ENCODE results near the gene SEMA3B. TPM values are rescaled to one million over a fixed set of nuclear protein-coding genes. Genes with fewer than 3 reads are reported as not detected.

The SEMA3B gene
- polyA plus RNA-seq, 3 donors = 0.56 TPM; not detected in 2

DNA sequence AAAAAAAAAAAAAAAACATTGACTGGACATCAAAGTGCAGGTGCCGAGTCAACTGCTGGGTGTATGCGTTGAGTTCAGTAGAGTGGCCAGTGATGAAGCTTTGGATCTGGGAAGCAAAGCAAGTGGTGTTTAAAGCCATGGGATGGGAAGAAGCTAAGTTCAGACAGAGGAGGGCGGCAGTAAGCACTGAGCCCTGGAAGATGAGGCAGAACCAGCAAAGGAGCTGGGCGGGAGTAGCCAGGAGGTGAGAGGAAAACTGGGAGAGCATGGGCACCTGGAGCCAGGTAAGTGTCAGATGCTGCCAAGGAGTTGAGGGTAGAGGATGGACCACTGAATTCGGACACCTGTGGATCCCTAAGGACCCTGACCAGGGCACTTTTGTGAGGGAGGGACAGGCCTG is 44.3 kb upstream of the SEMA3B start:
- 92% methylated on average over 5 of the region's 5 CpGs for WGBS (ENCODE audit: insufficient coverage)
- DNase-seq = no peak
- Mint-ChIP-seq H3K27me3 (ENCODE audit: low read depth in 3 of 3) (peaks cover 19 to 27% (median 23%) of the 10 kb centered on the region in 3 donors), H3K27ac (peak overlapping the region in 1 of 7 donors; percentile 42), H3K9me3 (peaks cover 0 to 2% (median 0%) of the 10 kb centered on the region in 7 donors), H3K4me1 (peaks cover 35% of the 10 kb centered on the region), H3K36me3 (no peaks in the 10 kb centered on the region), H3K4me3 (peak overlapping the region in 1 of 2 donors; percentile 32)
- Histone ChIP-seq H3K4me2 (replicated peaks; ENCODE audit: extremely low read depth, low read length, poor library complexity, severe bottlenecking) (no peak overlapping the region), H3K4me3 (replicated peaks in 1 of 3; ENCODE audit: low read depth in 2 of 3, low read length in 3 of 3) (no peak overlapping the region), H4K20me1 (ENCODE audit: insufficient read depth, low read length) (no peaks in the 10 kb centered on the region), H3K9ac (ENCODE audit: insufficient read depth, low read length, poor library complexity, severe bottlenecking) (no peak overlapping the region), H3K79me2 (ENCODE audit: insufficient read depth, low read length) (peaks cover 22% of the 10 kb centered on the region), H2AFZ (ENCODE audit: insufficient read depth, low read depth, low read length, poor library complexity, severe bottlenecking) (no peak overlapping the region), H3K27me3 (ENCODE audit: control insufficient read depth in 2 of 2, insufficient read depth in 2 of 2, low read length in 2 of 2) (peaks cover 0 to 8% of the 10 kb centered on the region in 2 donors), H3K9me3 (replicated peaks in 1 of 2; ENCODE audit: control insufficient read depth in 1 of 2, insufficient read depth in 1 of 2, low read length in 2 of 2) (no peaks in the 10 kb centered on the region), H3K36me3 (replicated peaks in 1 of 2; ENCODE audit: control insufficient read depth in 1 of 2, insufficient read depth in 2 of 2, low read length in 2 of 2) (no peaks in the 10 kb centered on the region), H3K27ac (ENCODE audit: low read depth in 1 of 2, low read length in 2 of 2) (no peak overlapping the region), H3K4me1 (ENCODE audit: control insufficient read depth in 1 of 2, insufficient read depth in 2 of 2, low read length in 2 of 2) (peaks cover 36 to 37% of the 10 kb centered on the region in 2 donors)
- TF ChIP-seq, protein P1, sequence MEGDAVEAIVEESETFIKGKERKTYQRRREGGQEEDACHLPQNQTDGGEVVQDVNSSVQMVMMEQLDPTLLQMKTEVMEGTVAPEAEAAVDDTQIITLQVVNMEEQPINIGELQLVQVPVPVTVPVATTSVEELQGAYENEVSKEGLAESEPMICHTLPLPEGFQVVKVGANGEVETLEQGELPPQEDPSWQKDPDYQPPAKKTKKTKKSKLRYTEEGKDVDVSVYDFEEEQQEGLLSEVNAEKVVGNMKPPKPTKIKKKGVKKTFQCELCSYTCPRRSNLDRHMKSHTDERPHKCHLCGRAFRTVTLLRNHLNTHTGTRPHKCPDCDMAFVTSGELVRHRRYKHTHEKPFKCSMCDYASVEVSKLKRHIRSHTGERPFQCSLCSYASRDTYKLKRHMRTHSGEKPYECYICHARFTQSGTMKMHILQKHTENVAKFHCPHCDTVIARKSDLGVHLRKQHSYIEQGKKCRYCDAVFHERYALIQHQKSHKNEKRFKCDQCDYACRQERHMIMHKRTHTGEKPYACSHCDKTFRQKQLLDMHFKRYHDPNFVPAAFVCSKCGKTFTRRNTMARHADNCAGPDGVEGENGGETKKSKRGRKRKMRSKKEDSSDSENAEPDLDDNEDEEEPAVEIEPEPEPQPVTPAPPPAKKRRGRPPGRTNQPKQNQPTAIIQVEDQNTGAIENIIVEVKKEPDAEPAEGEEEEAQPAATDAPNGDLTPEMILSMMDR (IDR thresholded peaks at IDR 0.05) = no peak
- intact Hi-C loops (cut with micrococcal nuclease) = loop anchor here in 1 of 2 donors (5.0 to 10.0 kb wide), 2 partner anchors 102 to 1180 kb away; no protein-coding TSS in a partner anchor

DNA sequence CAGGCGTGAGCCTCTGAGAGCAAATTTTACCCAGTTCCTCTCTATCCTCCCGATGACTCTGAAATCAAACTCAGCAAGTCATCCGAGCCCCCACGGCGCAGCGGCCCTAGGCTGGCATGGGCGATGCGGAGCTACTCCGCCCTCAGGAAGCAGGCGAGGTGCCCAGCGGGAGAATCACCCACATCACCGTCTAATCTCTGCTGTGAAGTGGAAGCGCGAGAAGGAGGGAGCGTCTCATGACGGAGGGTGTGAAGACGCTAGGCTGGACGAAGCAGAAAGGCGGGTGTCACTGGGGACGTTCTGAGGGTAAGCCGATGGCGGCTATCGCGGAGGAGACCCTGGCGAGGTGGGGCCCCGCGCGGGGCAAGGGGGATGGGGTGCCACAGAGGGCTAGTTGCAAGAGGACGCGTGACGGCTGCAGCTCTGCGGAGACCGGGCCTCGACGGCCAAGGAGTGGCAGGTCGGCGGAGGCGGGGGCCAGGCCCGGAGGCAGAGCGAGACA is 42.0 kb upstream of the SEMA3B start:
- no peaks in the 10 kb centered on the region for H4K20me1 ChIP-seq (ENCODE audit: insufficient read depth, low read length)
- under 1% methylated on average over 31 of the region's 40 CpGs for WGBS (ENCODE audit: insufficient coverage)
- H3K4me3 ChIP-seq (replicated peaks in 1 of 3; ENCODE audit: low read depth in 2 of 3, low read length in 3 of 3) = peak overlapping the region; percentile 31 to 95 (median 42)
- peaks cover 0 to 2% (median 0%) of the 10 kb centered on the region in 7 donors for H3K9me3 Mint-ChIP-seq
- intact Hi-C loops (cut with micrococcal nuclease) = loop anchor here (1.0 to 10.0 kb wide), 7 partner anchors 19 to 1182 kb away; no protein-coding TSS in a partner anchor
- TF ChIP-seq, protein P1 (IDR thresholded peaks at IDR 0.05) = no peak
- peaks cover 19 to 27% (median 23%) of the 10 kb centered on the region in 3 donors for H3K27me3 Mint-ChIP-seq (ENCODE audit: low read depth in 3 of 3)
- H3K4me1 Mint-ChIP-seq = peaks cover 56% of the 10 kb centered on the region
- peak overlapping the region in 1 of 2 donors; percentile 21 for H3K27ac ChIP-seq (ENCODE audit: low read depth in 1 of 2, low read length in 2 of 2)
- peaks cover 57 to 60% of the 10 kb centered on the region in 2 donors for H3K4me1 ChIP-seq (ENCODE audit: control insufficient read depth in 1 of 2, insufficient read depth in 2 of 2, low read length in 2 of 2)
- H3K4me3 Mint-ChIP-seq = peak overlapping the region; percentile 84 to 97
- DNase-seq = peak; percentile 53 to 65 (median 55)
- H3K9me3 ChIP-seq (replicated peaks in 1 of 2; ENCODE audit: control insufficient read depth in 1 of 2, insufficient read depth in 1 of 2, low read length in 2 of 2) = no peaks in the 10 kb centered on the region
- H3K27me3 ChIP-seq (ENCODE audit: control insufficient read depth in 2 of 2, insufficient read depth in 2 of 2, low read length in 2 of 2) = peaks cover 0 to 8% of the 10 kb centered on the region in 2 donors
- peak overlapping the region; percentile 96 for H2AFZ ChIP-seq (ENCODE audit: insufficient read depth, low read depth, low read length, poor library complexity, severe bottlenecking)
- H3K36me3 Mint-ChIP-seq = no peaks in the 10 kb centered on the region
- H3K4me2 ChIP-seq (replicated peaks; ENCODE audit: extremely low read depth, low read length, poor library complexity, severe bottlenecking) = peak overlapping the region; percentile 97
- peak overlapping the region; percentile 41 to 92 (median 81) for H3K27ac Mint-ChIP-seq
- peak overlapping the region; percentile 55 for H3K9ac ChIP-seq (ENCODE audit: insufficient read depth, low read length, poor library complexity, severe bottlenecking)
- peaks cover 45% of the 10 kb centered on the region for H3K79me2 ChIP-seq (ENCODE audit: insufficient read depth, low read length)
- H3K36me3 ChIP-seq (replicated peaks in 1 of 2; ENCODE audit: control insufficient read depth in 1 of 2, insufficient read depth in 2 of 2, low read length in 2 of 2) = no peaks in the 10 kb centered on the region

All from CD14-positive monocyte (primary cell).